Measurements from ENCODE around the gene IL10RA.

Gene IL10RA

DNA sequence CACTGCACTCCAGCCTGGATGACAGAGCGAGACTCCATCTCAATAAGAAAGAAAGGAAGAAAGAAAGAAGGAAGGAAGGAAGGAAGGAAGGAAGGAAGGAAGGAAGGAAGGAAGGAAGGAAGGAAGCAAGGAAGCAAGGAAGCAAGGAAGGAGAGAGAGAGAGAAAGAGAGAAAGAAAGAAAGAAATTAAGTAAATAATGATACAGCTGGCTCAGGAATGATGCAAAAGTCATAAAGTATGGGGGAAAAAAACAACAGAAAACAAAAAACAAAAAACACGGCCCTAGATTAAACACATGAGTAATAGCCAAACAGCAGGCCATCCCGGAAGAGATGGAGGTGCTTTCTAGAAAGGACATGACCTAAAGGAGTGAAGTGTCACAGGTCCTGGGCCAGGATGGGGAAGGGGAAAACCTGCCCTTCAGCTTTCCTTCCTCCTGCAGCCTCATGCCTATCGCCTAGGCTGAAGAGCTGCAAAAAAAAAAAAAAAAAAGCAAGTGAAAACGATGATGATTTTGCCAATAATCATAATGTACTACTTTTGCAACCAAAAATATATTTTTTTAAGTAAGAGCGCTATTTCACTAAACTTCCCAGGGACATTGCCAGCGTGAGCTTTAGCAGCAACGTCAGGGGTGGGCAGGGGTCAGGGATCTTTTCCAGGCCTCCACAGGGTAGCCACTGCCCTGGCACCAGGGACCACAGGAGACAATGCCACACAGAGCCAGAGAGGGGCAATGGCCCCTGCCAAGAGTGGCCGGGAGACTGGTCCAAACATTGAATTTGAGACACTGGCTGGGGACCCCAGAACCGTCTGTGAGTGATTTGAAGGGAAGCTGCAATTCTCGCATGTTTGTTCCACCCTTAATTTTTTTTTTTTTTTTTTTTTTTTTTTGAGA lies 62.5 kb downstream of the IL10RA start:
- DNase-seq: no peak

DNA sequence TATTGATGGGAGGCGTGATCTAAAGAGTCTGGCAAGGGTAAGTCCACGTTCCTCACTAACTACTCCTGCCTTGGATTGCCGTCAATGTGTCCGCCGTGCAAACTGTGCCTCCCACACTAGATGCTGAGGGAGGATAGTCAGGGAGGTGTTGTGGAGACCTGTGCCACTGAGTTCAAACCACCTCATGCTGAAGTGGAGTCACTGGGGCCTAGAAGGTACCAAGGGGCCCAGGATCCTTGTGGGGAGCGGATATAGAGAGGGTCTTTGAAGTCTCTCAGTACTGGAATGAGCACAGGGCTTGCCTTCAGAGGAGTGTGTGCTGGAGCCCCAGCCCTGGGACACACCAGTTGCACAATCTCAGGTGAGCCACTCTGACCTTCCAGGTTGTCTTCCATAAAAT lies 63.6 kb downstream of the IL10RA start:
- no peak for DNase-seq

DNA sequence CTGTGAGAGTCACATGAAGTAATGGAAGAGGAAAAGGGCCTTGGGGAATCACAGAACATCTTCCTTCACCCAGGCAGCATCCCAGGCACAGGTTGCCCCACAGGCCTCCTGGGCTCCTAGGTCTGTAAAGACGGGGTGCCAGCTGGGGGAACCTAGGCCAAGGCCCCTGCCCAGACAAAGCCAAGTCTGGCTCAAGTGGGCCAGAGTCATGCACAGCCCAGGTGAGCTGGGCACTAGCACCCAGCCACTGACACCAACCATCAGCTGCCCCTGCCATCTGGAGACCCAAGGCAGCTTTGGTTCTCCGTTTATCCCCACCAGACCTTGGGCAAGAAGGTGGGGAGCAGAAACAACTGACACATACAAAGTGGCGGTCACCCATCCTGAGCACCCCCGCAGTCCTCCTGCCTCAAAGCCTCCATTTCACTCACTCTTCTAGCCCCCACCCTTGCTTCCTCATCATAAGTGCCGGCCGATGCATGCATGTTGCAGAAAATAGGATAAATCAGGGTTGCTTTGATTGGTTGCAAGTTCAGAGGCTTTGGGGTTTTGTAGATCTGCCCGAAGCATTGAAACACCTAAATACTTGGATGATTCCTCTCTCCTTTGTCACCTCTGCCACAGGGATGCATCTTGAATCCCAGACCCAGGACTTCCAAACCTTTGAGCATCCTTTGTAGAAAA lies 64.2 kb downstream of the IL10RA start:
- DNase-seq: no peak
